HepG2 (cell line): ENCODE results near the gene ACSL3. TPM values are rescaled to one million over a fixed set of nuclear protein-coding genes. Genes with fewer than 3 reads are reported as not detected.

Experiments
- ATAC-seq: fragments of 200-7000 bp; cut with Tn5 transposase; 3 replicates; pipeline ENCODE4 v1.9.1; 2020; ENCODE audit warnings: mild to moderate bottlenecking, moderate library complexity
- BruUV-seq: library from RNA; stranded (reverse); fragments of 400-500 nt; replicated peaks from 2 replicates; lab custom pipeline; 2021; lab: Mats Ljungman, UMichigan
- CTCF ChIA-PET: fragments of 300-600 bp; formaldehyde crosslinking; extraction: SDS; loops from one replicate; lab custom pipeline; 2021; ENCODE audit warnings: low total read pairs, inconsistent platforms, low intra/inter-chr PET ratio; lab: Yijun Ruan, JAX
- POLR2A ChIA-PET: fragments of 350-600 bp; sonication (Branson Sonifier 250); formaldehyde crosslinking; loops from one replicate; lab custom pipeline; 2020; ENCODE audit warnings: antibody characterized with exemption, inconsistent platforms; lab: Yijun Ruan, JAX
- DNase-seq: peaks from one replicate; pipeline ENCODE4 v3.0.0-alpha.2; 2015; ENCODE audit warnings: low spot score
- FAIRE-seq: peaks from 3 replicates; lab custom pipeline; 2011; peaks lifted over from hg19 to GRCh38; lab: Jason Lieb, UNC
- H2AFZ ChIP-seq: one replicate; pipeline ENCODE4 v1.6.1; 2011; ENCODE audit warnings: low read length, inconsistent platforms
- H3K27ac ChIP-seq: fragments of 300-600 bp; 3 replicates; pipeline ENCODE4 v1.8.0; 2011; ENCODE audit warnings: mixed run types, mild to moderate bottlenecking, mixed read lengths, low read length, inconsistent platforms; ENCODE audit not compliant: insufficient read depth; ENCODE audit errors: extremely low read length
- H3K27me3 ChIP-seq, 2 experiments: fragments of 200-600 bp in 1 of 2; 2 replicates in 1 of 2; 3 replicates in 1 of 2; pipeline versions ENCODE4 v1.6.0 to v1.8.0; 2011; ENCODE audit warnings: low read length in 2 of 2, mild to moderate bottlenecking in 2 of 2, moderate library complexity in 2 of 2, inconsistent platforms in 1 of 2; ENCODE audit not compliant: insufficient read depth in 2 of 2, control insufficient read depth in 1 of 2
- H3K36me3 ChIP-seq, 2 experiments: fragments of 200-600 bp in 1 of 2; replicated peaks in 1 of 2; 2 replicates in 1 of 2; 3 replicates in 1 of 2; pipeline versions ENCODE4 v1.5.1 to v1.8.0; 2011; ENCODE audit warnings: low read length in 2 of 2, inconsistent platforms in 1 of 2; ENCODE audit not compliant: insufficient read depth in 2 of 2, control insufficient read depth in 1 of 2
- H3K4me1 ChIP-seq: 2 replicates; pipeline ENCODE4 v1.5.1; 2012; ENCODE audit warnings: low read length, inconsistent platforms; ENCODE audit not compliant: insufficient read depth
- H3K4me2 ChIP-seq: 2 replicates; pipeline ENCODE4 v1.6.0; 2011; ENCODE audit warnings: low read depth, low read length, inconsistent platforms
- H3K4me3 ChIP-seq, 3 experiments: fragments of 200-600 bp in 1 of 3; sonication (generic), shearing (Covaris generic) in 1 of 3; replicated peaks in 1 of 3; 2 replicates each; pipeline ENCODE4 v1.5.1; 2011 to 2016; ENCODE audit warnings: low read length in 3 of 3, inconsistent platforms in 2 of 3, low read depth in 2 of 3, mild to moderate bottlenecking in 2 of 3, control low read depth in 1 of 3, mixed read lengths in 1 of 3; ENCODE audit not compliant: insufficient read depth in 1 of 3
- H3K79me2 ChIP-seq: one replicate; pipeline ENCODE4 v1.6.1; 2011; ENCODE audit warnings: low read length, inconsistent platforms; ENCODE audit not compliant: insufficient read depth
- H3K9ac ChIP-seq: 2 replicates; pipeline ENCODE4 v1.6.0; 2011; ENCODE audit warnings: mild to moderate bottlenecking, low read depth, low read length, inconsistent platforms; ENCODE audit not compliant: insufficient read depth
- H3K9me3 ChIP-seq: 2 replicates; pipeline ENCODE4 v1.5.1; 2012; ENCODE audit warnings: mild to moderate bottlenecking, low read length
- H4K20me1 ChIP-seq: 2 replicates; pipeline ENCODE4 v1.6.0; 2011; ENCODE audit warnings: inconsistent platforms, mild to moderate bottlenecking, low read length, moderate library complexity; ENCODE audit not compliant: insufficient read depth
- ARNTL ChIP-seq: sonication (generic); formaldehyde crosslinking; IDR thresholded peaks from 2 replicates; pipeline ENCODE4 v1.4.0; 2020; ENCODE audit warnings: mild to moderate bottlenecking, missing genetic modification reagents
- FOXO1 ChIP-seq: sonication (generic); formaldehyde crosslinking; IDR thresholded peaks from 2 replicates; pipeline ENCODE4 v1.4.0; 2020; ENCODE audit warnings: missing genetic modification reagents
- GFI1 ChIP-seq: sonication (generic); formaldehyde crosslinking; IDR thresholded peaks from 2 replicates; pipeline ENCODE4 v1.5.0; 2020; ENCODE audit warnings: missing genetic modification reagents, mild to moderate bottlenecking, borderline replicate concordance
- MED13 ChIP-seq: sonication (generic); formaldehyde crosslinking; IDR thresholded peaks from 2 replicates; pipeline ENCODE4 v1.5.0; 2020; ENCODE audit warnings: missing genetic modification reagents
- POLR2G ChIP-seq: fragments of 200-400 bp; formaldehyde crosslinking; IDR thresholded peaks from 2 replicates; pipeline ENCODE4 v1.6.1; 2018; ENCODE audit warnings: mild to moderate bottlenecking, low read depth, low read length, moderate library complexity
- RBM22 ChIP-seq: fragments of 200-400 bp; formaldehyde crosslinking; optimal IDR thresholded peaks from 2 replicates; pipeline ENCODE3; 2017; ENCODE audit warnings: mild to moderate bottlenecking, low read length, moderate library complexity
- ZNF280B ChIP-seq: sonication (generic); formaldehyde crosslinking; IDR thresholded peaks from 2 replicates; pipeline ENCODE4 v1.5.0; 2020; ENCODE audit warnings: missing genetic modification reagents, mild to moderate bottlenecking, borderline replicate concordance
- ZNF773 ChIP-seq: sonication (generic); formaldehyde crosslinking; IDR thresholded peaks from 2 replicates; pipeline ENCODE4 v1.4.0; 2020; ENCODE audit warnings: missing genetic modification reagents, borderline replicate concordance
- WGBS: methylation state at CpG from one replicate; pipeline ENCODE4 v1.1.6; 2017; ENCODE audit warnings: low lambda C conversion rate; 5-methylcytosine and 5-hydroxymethylcytosine counted together
- in situ Hi-C: cut with HindIII; loops from 2 replicates; pipeline ENCODE4 v1.10.0; 2017; ENCODE audit warnings: low pct_unique_long_range_greater_than_20kb; ENCODE audit not compliant: extremely low pct_ligation_motif_present
- intact Hi-C: fragments of 100-400 bp; cut with micrococcal nuclease; formaldehyde crosslinking; loops from one replicate; pipeline ENCODE4 v1.10.0; 2022; ENCODE audit not compliant: unreplicated experiment
- polyA plus RNA-seq, 8 experiments: library from polyadenylated mRNA; depleted of rRNA in 3 of 8; stranded (reverse) in 7 of 8; unstranded in 1 of 8; fragments of >200 nt; fragmentation: Illumina TruSeq in 4 of 8; extraction: Trizol in 4 of 8; gene quantifications; 2 replicates each; pipeline versions ENCODE4 v1.2.1 to v1.2.3, GENCODE V29; 2011 to 2016; ENCODE audit warnings: low read depth in 4 of 8, missing spikeins in 1 of 8, mixed read lengths in 1 of 8; ENCODE audit not compliant: insufficient read depth in 1 of 8
- total RNA-seq, 5 experiments: library from RNA; depleted of rRNA; stranded (reverse); fragments of >200 nt; fragmentation: Illumina TruSeq; extraction: Trizol; gene quantifications; 2 replicates each; pipeline ENCODE4 v1.2.3, GENCODE V29; 2016; ENCODE audit warnings: low read depth in 1 of 5

The ACSL3 gene
- total and polyA plus RNA-seq, 2 of the 13 experiments (the other 11 are each of a cell fraction or from before 2014, with no cell fraction given): 305 to 365 TPM

- TF ChIP-seq MED13 (CRISPR knock-in tag) (no peak), ZNF280B (CRISPR knock-in tag) (no peak), FOXO1 (CRISPR knock-in tag) (no peak), RBM22 (peak; percentile 68), ZNF773 (CRISPR knock-in tag) (no peak), POLR2G (peak; percentile 66; the same call in 1 of the 2 replicates), ARNTL (CRISPR knock-in tag) (no peak)
- TF ChIP-seq, all 625 proteins: peak for 9
These were observed 84.3 kb downstream of the ACSL3 start (continued) for GRCh38 chr2:222944971-222945740.

- no peaks in the 10 kb centered on the region for H3K79me2 ChIP-seq
- DNase-seq (no peak), FAIRE-seq (no peak), ATAC-seq (no peak)
- 93% methylated on average over 8 of the region's 8 CpGs for WGBS
- H3K9me3 ChIP-seq: no peaks in the 10 kb centered on the region
- intact Hi-C loops (no loop called here), in situ Hi-C loops (no loop called here)
- TF ChIP-seq RBM22 (peak; percentile 10), GFI1 (CRISPR knock-in tag) (no peak)
- H3K36me3 ChIP-seq: peaks cover 1 to 10% of the 10 kb centered on the region in 2 experiments; a peak in 3 of 5 replicates
- no peak overlapping the region for H3K4me3 ChIP-seq
- H3K27ac ChIP-seq: no peak overlapping the region
- H3K4me2 ChIP-seq: no peak overlapping the region
- no peak overlapping the region for H3K9ac ChIP-seq
- no peaks in the 10 kb centered on the region for H3K4me1 ChIP-seq
- H3K27me3 ChIP-seq: no peaks in the 10 kb centered on the region
- H2AFZ ChIP-seq: no peak overlapping the region
- ChIA-PET CTCF (interaction anchor here (1.3 kb wide), 1 partner anchor 255 kb away, joined by 3 read pairs; no protein-coding TSS in a partner anchor), POLR2A (no interaction called here)
- BruUV-seq: no TSS peak
- H4K20me1 ChIP-seq: no peaks in the 10 kb centered on the region; the same call in 1 of the 2 replicates
These were observed 85.1 kb downstream of the ACSL3 start for GRCh38 chr2:222945887-222946286.
